HCEC 1CT (cell line): Measurements from ENCODE around the gene CCDC142.
A peak's percentile ranks its signal among the peaks of the same experiment; 100 is the strongest.

ENCODE experiments used
- DNase-seq: peaks from one replicate; pipeline ENCODE4 v3.0.0-alpha.2; 2017

Gene CCDC142

DNA sequence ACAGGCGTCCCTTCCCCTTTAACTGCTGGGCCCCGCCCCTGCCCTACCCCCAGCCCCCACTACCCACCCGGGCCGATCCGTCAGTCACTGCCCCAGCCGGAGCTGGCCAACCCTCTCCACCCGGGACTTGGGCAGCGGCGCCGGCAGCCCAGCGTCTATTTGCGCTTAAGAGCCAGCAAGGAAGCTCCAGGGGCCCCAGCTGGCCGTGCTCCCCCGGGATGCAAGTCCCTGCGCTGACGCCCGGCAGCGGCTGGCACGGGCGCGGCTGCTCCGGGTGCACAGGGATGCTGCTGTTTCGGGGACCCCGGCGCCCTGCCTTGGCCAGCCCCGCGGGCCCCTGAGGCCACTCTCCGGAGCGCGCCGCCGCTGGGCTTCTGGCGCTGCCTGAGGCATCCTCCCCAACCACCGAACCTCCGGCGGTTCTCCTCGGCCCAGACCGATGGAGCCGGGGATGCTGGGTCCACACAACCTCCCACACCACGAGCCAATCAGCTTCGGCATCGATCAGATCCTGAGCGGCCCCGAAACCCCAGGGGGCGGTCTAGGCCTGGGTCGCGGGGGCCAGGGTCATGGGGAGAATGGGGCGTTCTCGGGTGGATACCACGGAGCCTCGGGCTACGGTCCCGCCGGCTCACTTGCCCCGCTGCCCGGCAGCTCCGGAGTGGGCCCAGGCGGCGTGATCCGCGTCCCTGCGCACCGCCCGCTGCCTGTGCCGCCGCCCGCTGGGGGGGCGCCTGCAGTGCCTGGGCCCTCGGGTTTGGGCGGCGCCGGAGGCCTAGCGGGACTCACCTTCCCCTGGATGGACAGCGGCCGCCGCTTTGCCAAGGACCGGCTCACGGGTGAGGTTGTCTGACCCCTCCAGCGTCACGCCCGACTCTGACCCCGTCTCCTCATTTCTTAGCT lies 31.8 kb upstream of the CCDC142 start, which contains the start of gene TLX2:
Gene TLX2 (plus strand): TSS at position 83 of the 903 bp plus-strand sequence. CDS start 357 bp downstream, at position 440.
- no peak for DNase-seq

DNA sequence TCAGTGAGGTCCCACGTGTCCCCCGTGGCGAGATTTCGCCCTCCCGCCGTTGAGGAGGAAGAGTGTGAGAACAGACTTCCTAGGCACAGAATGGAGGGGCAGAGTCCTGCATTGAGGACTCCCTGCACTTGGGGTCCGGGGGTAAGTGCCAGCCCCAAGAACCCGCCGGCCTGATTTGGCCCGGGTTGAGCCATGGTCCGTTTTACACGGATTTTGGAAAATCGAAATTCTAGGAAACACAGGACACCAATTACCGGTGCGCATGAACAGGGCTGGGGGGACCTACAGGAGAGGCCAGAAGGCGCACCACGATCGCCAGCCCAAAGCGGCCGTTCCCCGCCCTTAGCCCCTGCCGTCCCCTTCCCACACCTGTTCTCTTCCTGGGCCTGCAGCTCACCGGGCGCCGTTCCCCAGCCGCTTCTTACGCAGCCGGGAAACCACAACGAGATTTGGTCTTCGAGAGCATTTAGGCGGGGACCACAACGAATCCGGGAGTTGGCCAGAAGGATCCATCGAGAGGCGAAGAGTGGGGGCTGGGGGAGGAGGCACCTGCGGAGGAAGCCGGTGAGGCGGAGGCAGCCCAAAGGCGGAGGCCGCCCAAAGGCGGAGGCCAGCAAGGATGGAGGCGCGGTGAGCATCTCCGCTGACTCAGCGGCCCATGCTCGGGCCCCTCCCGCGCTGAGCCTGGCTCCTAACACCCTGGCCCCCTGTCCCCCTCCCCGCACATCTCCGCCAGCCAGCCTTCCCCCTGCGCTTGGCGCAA lies 31.0 kb upstream of the CCDC142 start:
- DNase-seq = no peak

DNA sequence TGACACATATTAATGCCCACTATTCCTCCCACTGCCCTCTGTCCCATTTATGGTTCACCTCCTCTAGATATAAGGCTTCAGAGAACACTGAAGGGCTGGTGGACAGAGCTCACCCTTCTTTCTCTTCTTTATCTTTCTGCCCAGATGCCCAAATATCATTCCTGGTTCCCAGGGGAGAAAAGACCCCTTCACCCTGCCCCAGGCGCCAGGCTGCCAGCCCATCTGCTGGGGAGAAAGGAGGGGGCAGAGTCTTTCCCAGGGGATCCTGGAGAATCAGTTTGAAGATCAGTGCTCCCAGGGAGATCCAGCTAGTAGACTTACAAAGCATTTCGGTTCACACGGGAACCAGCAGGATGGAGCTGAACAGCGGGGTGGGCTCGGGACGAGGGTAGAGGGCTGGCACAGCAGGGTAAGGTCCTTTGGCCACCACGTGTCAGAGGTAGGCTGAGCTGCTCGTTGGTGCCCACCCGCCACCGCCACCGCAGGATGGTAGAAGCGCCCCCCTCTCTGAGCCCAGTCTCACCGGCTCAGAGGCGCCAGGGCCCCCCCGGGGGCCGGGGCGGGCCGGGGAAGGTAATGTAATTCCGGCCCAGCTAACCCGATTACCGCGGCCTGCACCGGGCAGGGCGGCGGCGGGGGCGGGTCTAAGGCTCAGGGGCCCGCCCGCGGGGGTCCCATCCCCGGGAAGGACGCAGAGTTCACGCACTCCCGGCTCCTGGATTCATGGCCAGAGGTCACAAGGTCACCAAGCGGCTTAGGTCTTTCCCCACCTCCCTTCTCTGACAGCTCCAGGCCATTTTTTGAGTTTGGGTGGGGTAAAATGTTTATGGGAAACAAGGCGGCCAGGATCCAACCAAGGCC lies 30.2 kb upstream of the CCDC142 start:
- no peak for DNase-seq

DNA sequence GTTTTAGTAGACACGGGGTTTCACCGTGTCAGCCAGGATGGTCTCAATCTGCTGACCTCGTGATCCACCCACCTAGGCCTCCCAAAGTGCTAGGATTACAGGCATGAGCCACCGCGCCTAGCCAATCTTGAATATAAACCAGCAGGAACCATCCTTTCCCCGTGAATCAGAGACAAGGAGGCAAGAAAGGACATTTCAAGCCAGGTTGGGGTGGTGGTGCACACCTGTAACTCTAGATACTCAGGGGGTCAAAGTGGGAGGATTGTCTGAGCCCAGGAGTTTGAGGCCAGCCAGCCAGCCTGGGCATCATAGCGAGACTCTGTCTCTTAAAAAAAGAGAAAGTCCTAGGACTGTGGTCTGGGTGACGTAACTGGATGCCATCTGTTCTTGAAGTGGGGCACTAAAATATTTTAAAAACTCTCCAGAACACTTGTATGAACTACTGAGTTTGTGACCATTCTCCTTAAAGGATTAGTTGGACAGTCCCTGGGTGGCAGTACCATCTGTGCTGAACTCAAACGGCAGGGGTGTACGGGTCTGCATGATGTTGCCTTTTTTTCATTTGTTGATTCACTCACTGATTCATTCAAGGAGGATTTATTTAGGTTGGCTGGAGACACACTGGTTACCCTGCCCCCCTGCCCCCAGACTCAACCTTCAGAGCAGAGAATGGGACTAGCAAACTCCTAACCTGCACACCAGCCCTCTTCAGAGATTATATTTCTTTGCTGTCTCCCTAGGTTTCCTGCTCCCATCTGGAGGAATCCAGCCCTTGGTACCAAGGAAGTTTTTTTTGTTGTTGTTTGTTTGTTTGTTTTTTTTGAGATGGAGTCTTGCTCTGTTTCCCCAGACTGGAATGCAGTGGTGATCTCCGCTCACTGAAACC lies 28.5 kb upstream of the CCDC142 start:
- DNase-seq = peak; percentile 32

DNA sequence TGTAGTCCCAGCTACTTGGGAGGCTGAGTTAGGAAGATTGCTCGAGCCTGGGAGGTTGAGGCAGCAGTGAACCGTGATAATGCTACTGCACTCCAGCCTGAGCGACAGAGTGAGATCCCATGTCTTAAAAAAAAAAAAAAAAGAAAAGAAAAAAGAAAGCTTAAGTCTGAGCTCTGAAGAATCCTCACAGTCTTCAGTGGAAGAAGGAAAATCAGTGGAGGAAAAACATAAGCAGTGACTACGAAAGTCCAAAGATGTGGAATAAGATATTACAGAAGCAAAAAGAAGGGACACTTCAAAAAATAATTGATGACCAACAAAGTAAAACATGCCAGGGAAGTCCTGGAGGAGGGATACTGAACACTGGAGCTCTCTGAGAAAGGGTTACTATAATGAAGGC lies 27.5 kb upstream of the CCDC142 start:
- DNase-seq = no peak

DNA sequence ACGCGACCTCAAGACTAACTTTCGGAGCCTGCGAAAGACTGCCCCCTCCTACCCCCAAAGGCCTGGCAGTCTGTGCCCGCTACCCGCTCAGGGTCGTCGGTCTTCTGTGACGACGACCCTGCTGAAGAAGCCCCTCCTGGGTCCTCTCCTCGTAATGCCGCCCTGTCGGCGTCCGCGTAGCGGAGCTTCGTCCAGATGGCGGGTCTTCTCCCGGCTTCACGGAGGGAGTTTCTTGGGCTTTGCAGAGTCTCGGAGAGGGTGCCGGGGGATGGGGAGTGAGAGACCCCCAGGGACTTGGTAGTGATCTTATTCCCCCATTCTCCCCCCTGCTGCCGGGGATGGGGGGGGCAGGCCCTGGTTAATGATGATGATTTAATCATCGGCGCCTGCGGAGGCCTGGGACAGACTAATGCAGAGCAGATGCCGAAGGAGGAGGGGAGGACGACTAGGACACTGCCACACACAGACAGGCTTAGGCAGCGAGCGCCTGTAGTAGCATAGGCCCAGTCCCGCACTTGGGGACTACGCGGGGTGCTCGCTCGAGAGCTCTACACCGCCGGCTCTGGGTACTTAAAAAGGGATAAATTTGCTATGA lies 25.2 kb upstream of the CCDC142 start:
- DNase-seq = no peak

DNA sequence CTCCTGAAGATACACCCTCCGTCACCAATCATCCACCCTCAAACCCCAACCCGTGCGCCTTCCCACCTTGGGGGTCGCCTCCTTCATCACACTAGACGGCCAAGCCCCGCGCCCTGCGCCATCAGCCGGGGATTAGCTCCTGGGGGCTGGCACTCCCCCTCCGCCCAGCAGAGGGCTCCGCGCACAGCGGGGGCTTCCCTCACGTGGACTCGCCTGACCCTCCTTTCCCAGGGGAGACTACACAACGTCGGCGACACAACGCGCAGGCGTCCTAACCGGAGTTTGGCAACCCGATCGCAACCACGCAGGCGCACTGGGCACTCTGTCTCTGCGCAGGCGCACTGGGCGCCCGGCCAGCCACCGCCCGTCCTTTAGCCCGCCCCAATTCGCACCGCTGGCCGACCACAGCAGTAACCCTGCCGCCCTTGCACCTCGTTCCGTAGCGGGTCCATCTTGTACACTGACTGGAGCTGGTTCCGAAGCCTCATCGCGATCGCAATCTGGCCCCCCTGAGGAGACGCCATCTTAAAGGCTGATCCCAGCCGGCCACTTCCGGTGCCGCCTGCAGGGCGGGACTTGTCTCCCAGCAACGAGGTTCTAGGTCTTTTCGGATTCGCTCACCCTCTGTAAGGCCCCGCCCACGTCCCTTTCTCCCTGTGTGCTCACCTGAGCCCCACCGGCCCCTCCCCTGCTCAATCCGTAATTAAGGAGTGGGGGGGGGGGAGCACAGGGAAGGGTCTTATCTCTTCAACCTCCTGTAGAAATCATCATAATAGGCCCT lies 24.5 kb upstream of the CCDC142 start, which contains the start of gene PCGF1:
Gene PCGF1 (minus strand): TSS at position 551 of the 781 bp plus-strand sequence. CDS start 27 bp downstream, at position 524.
- DNase-seq = peak; percentile 97

DNA sequence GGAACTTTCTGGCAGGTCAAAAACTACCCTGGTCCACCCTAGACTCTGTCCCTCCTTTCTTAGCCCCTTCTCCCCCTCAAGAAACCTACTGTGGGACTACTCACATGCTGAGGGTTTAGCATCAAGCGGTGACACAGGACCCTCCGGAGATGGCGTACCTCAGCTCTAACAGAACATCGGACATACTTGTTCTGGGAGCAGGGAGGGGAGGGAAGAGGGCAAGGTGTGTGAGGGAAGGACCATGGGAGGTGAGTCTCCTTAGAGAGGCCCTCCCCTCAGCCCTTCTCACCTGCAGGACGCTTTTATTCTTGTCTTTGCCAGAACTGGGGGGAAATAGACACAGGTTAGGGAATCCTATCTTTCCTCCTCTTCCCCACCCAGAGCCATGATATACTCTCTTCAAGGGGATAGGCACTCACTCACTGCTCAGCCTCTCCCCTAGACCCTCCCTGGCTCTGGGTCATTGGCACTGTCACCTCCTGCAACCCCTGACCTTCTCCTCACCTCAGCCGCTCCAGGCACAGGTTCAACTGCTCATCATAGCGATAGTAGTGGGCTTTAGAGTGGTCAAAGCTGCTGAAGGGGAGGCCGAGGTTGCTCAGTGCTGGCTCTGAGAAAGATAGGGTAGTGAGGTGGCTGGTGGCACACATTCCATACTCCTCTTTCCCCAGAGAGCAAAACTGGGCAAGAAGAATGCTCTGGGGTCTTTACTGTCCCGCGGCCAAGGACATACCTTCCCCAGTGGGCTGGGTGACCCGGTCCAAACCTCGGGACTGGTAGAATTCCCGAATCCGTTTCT lies 22.8 kb upstream of the CCDC142 start:
- no peak for DNase-seq

DNA sequence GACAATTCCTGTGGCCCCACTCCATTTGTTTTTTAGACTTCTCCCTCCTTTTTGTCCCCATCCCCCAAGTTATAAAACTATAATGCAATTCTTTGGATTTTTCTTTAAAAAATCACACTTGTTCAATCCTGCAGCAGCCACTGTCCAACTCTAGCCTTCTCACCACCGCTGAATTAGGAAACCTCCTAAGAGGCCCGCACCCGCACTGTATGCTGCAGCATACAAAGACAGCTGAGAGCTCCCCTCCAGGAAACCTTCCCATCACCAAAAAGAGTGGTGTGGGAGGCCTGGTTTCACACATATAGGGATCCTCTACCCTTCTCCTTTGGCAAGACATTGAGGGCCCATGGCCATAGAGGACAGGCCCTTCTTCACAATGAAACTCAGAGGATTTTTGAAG lies 21.8 kb upstream of the CCDC142 start:
- no peak for DNase-seq

DNA sequence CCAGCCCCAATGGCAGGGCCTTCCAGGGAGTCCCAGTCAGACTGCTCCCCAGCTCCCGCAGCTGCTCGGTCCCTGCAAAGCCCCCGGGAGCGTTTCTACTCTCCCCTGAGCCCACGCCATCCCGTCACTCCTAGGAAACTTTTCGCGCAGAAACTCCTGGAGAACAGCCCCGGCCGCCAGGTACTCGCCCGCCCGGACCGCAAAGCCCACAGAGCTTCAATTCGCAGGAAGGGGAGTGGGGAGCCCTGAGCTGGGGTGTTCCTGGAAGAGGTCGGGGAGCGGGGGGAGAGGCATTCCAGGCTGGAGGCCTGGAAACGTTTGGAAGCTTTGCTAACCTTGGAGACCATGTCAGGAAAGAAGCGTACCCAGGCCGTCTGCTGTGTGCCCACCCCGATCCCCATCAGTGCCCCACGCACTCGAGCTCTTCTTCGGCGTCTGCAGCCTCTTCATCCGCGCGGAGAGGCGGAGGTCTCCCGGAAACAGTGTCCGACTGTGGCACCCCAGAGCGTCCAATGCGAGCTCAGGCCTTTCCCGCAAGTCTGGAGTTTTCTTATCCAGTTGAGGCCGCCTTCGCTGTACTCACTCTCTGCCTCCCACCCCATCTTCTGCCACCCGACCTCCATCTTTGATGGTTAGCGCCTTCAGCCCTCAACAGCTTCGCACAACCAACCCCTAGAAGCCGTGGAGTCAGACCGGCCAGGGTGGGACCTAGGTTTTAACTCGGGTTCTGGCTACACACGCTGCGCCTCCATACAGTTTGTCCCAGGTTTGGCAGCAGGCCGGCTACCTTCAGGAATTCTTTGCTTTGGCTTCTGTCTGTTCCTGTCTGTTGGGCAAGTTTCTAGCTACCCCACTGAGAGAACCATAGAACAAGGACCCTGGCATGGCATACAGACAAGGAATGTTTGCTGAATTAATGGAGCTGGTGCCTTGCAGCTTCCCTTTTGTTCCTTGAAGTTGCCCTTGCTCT lies 21.0 kb upstream of the CCDC142 start:
- DNase-seq = no peak

DNA sequence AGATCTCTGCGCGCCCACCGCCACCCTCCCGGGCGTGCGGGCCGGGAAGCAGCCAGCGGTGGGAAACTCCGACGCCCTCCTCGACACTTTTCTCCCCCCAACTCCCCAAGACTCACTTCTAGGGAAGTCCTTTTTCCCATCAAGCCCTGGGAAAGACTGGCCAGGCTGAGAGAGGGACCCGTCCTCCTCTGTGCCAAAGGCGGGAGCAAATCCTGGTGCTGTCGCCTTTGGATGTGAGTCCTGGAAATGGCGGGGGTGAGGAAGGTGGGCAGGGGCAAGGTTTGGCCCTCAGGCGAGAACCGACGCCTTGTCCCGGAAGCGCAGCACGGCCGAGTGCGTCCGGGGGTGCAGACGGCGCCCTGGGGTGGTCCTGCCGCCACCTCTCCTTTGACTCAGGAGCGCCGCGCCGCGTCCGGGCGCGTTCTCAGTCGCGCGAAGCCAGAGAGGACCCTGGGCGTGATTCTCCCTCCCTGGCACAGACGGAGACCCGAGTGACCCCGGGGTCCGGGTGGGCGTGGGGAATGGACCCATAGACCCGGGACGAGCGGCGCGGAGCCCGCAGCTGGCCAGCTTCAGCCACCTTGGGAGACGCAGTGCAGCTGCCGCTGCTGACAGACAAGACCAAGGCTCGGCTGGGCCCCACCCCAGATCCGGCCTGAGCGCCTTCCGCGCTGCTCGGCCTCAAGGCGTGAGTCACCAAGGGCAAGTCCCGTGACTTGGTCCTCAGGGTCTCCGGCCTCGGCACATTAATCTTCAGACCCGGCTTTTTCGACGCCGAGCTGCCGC lies 20.1 kb upstream of the CCDC142 start:
- DNase-seq = peak; percentile 90

DNA sequence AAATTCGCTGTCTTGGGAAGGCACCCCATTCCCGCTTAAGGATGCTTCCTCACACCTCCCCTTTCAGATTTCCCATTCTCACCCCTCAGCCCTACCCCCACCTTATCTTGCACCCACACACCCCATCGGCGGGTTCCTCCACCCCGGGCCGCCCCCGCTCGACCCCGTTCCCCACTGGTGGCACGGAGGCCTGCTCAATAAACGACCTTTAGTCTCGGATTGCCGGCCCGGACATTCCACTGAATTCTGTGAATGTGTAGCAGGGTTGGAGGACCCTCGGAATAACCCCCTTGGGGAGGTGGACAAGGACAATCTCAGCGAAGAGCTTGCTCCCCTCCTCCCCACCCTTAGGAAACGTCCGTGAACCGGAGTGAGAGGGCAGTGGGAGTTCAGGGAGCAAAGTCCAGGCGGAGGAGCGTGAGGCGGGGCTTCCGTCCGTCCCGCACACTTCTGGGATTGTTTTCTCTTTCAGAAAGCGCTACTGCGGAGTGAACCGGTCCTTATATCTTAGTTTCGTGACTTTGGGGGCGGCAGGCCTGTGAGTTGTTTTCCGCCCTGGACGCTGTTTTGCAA lies 19.4 kb upstream of the CCDC142 start:
- no peak for DNase-seq

DNA sequence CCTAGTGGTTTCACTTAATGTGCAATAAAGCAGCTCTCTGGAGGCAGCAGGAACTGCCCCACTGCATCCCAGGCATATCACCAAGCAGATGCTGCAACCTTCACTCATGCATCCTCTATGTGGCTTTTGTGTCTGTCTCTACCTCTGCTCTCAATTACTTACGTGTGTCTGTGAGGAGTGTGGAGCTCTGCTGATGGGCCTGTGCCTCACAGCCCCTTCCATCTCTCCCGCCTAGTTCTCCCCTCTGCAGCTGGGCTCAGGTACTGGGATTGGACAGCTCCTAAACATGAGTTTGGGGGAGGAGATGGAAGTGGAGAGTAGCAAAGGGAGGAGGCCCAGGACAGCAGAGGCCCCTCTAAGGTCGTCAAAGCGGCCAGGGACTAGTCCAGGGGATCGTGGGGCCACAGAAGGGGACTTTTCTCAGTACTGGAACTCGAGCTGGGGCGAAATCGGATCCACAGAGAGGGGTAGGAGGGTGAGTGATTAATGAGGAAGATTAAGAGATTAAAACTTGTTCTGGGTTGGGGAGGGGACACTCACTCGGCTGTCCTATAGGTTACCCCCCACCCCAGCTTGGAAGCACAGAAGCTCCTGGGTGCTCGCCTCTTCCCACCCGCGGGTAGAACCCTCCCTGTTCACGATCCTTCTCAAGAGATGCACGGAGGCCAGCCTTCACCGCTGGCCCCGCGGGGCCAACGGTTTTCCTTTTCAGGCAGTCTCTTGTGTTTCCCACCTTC lies 18.7 kb upstream of the CCDC142 start:
- no peak for DNase-seq

DNA sequence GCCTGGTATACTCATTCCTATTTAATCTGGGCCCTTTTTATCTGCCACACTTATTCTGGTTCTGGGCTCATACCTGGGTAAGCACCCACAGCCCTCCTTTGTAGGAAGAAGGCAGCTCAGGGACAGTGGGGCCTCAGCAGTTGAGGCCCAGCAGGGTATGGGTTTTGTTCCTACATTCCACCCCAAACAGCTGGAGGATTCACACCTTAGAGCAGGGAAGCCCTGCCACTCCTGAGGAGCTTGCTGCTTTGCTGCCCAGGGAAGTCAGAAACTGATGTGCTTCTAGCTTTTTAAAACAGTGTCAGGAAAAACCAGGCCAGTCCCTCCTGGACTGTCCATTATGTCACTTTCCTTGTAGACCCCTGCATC lies 17.8 kb upstream of the CCDC142 start:
- no peak for DNase-seq

DNA sequence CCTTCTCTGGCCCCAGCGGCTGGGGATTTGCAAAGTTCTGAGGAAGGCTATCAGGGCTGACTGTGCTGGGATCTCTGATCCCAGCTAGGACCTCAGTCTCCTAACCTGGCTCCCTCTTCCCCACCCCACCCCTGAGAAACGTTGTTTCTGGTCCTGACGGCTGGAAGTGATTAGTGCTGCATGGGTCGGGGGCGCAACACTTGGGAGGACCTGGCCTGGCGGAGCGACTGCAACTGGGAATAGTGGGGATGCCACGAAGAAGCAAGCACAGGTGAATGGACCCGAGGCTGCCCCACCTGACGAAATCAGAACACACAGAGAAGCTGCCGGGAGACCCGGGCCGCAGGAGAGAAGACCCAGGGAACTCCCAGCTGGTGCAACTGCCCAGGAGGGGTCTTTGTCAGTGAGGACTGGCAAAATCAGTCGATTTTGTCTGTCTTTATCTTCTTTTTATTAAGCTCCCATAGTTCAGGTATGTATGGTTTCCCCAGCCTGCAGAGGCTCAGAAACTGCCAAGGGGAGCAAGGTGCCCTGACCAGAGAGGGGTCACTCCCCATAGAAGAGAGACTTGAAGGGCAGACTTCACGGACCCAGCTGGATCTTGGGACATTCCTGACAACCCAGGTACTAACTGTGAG lies 17.3 kb upstream of the CCDC142 start:
- DNase-seq = no peak
